Measurements from ENCODE around the gene CLEC16A.

CLEC16A gene

DNA sequence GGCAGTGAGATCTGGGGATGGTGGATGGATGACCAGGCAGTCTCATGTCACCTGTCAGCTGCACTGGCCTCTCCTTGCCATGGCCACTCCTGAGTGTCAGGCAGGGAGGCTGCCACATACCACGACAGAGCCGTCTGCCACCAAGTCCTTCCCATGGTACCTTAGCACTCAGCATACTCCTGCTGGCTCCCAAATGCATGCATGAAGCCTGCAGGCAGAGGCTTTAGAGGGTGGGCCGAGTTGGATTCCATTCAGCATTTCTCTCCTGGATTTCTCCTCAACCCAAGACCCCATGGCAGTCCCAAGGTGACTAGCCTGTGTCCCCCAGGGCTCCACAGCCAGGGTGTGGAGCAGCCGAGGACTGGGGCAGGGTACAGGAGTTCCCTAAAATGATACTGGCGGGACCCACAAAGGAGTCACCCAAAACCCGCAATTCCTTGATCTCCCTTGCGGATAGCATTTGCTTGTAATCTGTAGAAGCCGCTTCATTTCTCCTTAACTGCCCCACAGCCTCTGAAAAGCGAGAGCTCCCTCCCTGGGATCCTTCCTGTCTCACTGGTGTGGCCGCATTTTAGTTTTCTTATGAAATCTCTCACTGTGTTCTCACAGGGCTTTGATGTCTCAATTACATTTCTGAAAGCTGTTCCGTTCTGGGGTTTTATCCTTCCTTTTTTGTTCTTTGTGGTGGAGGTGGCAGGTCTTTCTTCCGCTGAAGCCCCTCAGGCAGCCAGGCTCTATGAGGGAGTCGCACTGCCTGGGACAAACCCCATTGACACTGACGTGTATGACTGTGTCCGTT, 170.2 kb downstream of the CLEC16A start:
- no peak for DNase-seq

DNA sequence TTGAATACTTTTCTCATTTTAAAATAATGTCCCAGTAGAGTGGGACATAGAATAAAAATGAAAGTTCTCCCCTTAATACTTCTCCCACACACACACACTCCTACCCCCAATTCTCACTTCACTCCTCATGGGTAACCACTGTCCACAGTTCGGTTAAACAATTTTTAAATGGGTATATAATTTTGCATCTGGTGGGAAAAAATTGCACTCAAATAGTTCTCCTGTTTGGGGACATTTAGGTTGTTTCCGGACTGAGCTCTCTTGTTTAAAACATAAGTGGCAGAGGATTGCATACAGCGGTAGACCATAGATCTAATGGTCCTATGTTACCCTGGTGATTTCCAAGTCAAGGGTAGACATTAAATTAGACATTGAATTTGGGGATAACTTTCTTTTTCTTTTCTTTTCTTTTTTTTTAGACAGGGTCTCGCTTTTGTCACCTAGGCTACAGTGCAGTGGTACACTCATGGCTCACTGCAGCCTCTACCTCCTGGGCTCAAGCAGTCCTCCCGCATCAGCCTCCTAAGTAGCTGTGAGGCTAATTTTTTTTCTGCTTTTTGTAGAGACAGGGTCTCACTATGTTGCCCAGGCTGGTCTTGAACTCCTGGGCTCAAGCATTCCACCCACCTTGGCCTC, 173.3 kb downstream of the CLEC16A start:
- no peak for DNase-seq

DNA sequence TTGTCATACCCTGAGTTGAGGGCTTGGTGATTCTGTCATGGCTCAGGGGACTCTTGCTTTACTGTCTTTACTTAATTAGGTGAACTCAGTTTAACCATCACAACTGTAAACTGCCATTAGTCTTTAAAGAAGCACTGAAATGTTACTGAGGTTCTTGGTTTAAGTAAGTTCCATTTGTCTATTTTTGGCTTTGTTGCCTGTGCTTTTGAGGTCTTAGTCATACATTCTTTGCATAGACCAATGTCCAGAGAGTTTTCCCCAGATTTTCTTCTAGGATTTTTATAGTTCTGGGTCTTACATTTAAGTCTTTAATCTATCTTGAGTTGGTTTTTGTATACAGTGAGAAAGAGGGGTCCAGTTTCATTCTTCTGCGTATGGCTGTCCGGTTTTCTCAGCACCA, 174.1 kb downstream of the CLEC16A start:
- no peak for DNase-seq

DNA sequence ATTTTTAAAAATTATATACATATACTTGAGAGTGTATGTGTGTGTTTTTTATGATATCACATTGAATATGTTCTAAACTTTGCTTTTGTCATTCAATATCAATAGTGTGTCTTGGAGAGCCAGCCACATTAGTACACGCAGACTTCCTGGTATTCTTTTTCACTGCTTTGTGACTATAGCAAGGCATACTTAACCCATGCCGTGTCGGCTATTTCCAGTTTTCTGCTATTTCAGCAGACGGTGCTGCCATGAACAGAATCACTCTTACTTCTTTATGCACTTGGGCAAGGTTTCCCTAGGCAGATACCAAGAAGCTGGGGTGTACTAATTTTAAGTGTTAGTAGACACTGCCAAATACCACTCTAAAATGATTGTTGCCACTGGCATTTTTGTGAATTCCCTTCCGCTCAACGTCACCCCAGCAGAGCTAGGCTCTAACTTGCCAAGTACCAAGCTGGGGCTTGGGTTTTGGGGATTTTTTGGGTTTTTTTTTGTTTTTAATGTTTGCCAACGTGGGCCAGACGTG, 176.8 kb downstream of the CLEC16A start:
- DNase-seq, result no peak

DNA sequence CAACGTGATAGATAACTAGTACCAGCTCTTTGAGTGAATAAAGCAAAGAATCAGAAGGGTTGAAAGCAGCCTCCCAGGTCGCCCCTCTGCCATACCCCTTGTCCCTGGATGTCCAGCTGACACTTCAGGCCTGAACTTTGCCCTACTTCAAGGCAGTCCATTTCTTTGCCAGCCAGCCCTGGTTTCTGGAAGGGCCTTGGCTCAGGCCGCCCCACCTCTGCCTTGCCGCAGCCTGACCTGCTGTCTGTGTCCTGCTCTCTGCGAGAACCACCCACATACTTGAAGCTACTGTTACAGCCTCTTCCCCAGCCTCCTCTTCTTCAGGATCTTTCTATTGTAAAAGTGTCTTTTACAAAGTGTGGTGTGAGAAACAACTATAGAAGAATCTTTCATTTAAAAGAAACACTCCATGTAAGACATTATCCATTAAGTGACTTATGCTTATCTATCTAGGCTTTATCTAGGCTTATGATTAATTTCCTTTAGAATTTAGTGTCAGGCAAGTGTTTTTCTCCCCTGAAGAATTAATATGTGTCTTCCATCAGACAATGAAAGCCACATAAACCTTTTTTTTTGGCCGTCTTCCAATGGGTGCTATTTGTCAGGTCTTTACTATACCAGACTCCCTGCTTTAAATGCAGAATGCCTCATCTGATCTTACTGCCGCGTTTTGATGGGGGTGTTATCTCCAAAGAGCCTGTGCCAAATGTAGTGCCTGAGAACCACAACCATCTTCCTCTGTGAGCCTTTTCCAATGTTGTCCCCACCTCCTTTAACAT, 177.7 kb downstream of the CLEC16A start:
- no peak for DNase-seq

DNA sequence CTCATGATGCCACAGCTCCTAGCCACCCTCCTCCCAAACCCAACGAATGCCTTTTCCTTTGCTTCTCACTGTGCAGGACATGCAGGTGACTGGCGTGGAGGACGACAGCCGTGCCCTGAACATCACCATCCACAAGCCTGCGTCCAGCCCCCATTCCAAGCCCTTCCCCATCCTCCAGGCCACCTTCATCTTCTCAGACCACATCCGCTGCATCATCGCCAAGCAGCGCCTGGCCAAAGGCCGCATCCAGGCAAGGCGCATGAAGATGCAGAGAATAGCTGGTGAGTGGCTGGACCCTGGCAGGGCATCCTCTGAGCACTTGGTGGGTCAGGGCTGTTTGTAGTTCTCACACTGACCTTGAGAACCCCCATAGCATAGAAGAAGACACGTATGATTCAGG, 179.3 kb downstream of the CLEC16A start:
- no peak for DNase-seq

DNA sequence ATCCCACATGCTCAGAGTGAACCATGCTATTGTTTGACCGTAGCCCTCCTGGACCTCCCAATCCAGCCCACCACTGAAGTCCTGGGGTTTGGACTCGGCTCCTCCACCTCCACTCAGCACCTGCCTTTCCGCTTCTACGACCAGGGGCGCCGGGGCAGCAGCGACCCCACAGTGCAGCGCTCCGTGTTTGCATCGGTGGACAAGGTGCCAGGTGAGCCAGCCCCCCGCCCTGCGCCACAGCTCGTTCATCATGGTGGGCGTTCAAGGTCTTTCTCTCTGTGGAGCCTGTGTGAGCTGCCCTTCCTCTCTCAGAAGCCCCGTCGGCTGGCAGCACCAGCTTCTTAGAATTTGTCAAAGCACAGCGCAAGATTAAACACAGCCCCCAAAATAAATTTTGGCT, 181.6 kb downstream of the CLEC16A start:
- DNase-seq, result no peak

DNA sequence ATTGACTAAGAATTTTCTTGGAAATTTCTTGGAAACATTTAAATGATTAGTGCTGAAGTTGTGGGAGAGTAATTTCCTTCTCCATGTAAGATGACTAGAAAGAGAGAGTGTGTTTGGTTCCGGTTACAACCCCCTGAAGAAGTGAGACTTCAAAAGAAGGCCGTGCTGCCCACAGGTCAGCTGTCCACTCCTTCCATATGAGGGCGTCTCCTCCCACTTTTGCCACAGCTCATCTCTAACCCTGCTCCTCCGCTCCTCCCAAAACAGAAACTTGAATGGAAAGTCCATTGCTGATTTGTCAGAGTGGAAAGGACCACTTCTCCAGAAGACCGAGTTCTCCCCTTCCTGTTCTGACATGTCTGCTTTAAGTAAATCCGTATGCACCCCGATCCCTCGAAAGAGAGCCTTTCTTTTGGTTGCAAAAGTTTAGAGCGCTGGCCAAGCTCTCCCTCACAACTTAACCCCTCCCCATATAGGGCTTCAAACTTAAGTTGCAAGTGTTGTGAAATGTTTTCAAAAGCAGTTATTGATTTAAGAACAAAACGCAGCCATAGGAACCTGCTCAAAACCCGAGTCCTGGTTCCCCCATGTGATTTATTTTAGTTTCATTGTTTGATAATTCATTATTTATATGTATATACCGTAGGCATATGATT, 182.2 kb downstream of the CLEC16A start:
- no peak for DNase-seq

DNA sequence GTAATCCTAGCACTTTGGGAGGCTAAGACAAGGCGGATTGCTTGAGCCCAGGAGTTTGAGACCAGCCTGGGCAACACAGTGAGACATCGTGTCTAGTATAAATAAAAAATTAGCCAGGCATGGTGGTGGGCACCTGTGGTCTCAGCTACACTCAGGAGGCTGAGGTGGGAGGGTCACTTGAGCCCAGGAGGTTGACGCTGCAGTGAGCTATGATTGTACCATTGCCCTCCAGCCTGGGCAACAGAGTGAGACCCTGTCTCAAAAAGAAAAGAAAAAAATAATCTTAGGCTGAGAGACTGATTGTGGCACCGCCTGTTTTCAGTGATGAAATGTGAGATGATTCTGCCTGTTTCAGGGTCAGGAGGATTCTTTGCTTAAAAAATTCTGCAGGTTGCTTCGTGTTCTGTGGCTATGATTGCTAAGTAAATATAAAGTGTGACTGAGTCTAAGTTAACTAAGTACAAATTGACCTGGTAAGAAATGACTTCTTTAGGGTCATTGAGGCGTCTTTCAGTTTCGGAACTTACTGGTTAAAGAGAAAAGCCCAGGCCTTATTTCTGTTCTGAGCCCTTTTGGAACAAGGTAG, 183.3 kb downstream of the CLEC16A start:
- DNase-seq, result no peak

DNA sequence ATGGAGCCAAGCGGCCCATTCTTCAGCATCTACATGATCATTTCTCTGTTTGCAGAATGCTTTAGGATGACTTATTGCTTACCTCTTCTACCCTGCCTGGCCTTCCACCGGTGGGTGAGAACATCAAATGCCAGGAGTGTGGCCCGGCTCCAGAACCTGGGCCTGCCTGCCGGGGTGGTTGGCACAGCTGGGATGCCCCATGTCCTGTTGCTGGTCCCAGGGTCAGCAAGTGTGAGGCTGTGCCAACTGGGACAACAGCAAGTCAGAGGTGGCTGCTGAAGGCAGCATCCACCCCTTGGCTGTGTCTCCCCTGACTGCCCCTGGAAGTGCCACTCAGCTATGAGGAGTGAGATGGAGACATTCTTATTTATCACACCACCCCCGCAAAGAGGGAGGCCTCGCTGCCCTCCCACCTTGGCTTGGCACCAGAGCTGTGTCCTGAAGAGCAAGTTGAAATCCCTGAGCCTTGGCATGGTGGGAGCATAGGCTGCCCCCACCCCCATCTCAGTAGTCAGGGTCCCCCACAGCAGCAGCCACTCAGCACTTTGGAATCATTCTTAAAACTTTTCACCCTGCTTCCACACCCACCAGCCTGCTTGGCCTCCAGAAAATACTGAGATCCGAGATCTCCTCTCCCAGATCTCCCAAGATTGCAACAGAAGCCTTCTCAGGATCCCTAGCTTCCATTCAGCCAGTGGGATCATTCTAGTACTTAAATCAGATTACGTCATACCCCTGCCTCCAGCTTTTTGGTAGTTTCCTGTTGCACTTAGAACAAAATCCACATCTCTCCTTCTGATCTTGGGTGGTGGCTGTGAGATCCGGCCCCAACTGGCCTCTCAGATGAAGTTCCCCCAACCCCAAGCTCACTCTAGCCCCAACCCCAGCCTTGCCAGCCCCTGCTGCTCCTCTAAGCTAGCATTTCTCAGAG, 184.1 kb downstream of the CLEC16A start:
- DNase-seq, result peak in 2 of 51 donors; percentile 9 to 11

DNA sequence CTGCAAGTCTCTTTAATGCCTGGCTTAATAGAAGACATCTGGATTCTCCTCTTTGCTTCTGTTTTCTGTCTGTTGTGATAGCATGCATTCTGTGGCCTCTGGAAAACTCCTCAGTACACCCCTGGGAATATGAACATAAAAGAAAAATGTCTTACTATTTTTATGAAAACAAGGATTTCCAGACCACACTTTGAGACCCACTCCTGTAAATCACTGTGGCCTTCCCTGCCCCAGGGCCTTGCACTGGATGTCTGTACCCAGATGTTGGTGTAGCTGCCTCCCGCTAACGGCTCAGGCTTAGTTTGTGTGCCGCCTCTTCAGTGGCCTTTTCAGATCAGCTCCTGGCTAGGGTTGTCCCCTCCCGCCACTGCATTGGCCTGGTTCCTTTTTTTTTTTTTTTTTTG, 185.0 kb downstream of the CLEC16A start:
- DNase-seq, result no peak

DNA sequence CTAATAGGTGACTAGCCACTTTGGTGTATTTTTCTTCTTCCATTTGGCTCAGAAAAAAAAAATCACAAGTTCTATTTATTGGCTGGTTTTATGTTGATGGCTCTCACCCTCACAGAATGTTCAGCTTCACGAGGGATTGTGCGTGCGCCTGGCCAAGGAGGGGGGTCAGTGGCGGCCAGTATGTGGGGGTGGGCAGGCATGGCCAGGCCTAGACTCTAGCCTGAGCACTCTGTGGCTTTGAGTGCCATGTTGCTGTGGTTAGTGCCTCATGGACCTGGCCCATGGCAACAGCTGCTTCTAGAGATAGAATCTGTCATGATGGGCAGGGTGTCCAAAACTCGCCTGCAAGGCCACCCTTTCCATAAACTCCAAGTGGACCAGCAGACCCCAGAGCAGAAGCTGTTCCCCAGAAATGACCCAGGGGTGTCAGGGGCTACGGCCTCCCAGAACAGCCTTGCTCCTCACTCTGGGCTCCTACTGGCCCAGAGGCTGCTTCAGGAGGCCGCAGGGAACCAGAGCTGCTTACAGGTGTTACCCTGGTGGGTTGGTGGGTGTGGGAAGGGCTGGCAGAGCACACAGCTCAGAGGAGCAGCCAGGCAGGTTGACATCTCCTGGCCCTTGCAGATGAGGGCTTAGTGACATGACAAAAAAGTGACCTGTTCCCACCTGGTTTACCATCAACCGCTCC, 186.8 kb downstream of the CLEC16A start:
- no peak for DNase-seq

DNA sequence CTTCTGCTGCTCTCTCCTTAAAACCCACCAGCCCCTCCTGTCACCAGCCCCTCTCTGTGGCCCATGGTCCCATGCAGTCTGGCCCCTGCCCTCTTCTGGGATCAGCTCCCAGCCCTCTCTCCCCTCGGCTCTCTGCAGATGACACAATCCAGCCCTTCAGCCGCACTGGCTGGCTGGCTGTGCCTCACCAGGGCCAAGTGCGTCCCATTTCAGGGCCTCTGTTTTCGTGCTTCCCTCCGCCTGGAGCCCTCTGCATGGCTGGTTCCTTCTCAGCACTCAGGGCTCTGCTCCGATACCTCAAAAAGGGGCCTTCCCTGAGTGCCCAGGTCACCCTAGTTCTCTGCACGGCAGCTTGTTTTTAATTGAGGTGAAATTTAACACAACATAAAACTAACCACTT, 187.3 kb downstream of the CLEC16A start:
- DNase-seq, result peak in 19 of 51 donors; percentile 7 to 52 (median 24)

DNA sequence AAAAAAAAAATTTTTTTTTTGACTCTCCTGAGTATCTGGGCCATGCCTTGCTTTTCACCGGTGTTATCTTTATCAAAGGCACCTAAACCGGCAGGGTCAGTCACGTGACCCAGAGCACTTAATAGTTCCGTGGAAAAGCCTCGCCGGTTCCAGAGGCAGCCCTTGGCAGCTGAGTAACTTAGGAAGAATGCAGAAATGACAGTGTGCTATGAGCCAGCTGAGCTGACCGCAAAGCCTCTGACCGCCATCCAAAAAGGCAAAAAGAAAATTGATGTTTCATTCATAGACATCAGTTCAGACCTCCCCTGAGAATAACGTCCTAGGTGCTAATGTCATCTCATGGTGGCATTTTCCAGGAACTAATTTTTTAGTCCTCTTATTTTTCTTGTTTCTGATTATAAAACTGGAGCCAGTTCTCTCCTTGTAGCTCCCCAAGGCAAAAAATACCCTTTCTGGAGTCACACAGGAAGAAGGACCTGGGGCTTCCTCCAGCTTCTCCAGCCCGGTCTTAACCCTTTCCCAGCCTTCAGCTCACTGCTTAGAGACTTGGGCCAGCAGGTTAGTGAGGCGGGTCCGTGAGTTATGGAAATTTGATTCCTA, 189.1 kb downstream of the CLEC16A start:
- peak in 20 of 51 donors; percentile 6 to 55 (median 18) for DNase-seq

DNA sequence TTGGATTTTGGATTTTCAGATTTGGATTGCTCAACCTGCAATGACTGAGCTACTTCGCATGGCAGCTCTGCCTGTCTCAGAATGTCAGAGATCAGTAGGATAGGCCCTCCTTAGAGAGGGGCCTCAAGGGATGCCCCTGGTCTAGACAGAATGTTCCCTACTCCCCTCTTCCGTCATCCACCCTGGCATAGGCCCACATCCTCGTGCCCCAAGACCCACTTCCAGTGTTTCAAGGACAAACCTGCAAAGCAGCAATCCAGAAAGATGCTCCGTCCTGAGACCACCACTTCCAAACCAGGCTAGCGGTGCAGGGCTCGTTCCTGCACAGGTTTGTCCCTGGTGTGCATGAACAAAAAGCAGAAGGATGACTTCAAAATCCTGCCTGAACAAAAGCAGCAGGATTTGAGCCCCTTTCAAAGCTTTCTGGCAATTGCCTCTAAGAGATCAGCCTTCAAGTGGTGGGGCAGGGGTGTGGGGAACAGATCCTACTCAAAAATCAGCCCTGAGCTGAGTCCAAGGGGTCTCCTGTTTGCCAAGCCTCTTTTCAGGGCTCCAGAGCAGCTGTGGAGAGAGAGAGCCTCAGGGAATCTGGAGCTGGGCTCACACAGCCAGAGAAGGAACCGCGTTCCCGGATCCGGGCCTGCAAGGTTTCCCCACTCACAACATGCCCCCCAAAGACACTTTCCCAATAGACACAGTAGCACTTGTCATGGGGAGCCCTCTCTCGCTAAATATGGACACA, 190.5 kb downstream of the CLEC16A start:
- DNase-seq, result peak in 5 of 51 donors; percentile 6 to 19 (median 15)

DNA sequence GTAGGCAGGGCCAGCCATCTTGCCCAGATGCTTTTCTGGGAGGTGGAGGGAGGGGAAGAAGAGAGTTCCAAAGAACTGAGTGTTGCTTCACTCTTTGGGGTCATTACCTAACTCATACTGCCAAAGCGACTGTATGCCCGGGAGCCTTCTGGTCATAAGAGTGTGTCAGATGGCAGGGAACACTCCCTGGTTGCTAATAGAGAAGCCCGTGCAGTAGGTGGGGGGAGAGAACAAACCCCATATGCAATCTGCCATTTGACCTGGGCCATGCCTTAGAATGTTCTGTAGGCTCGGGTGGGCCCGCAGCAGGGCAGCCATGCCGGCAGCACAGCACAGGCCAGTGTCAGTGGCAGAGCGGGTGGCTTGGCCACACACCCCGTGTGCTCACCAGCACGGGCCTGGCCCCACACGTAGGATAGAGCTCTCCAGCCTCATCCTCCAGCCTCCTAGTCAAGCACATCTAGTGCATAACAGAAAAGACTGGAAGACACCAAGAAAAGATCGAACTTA, 191.2 kb downstream of the CLEC16A start:
- peak in 2 of 51 donors; percentile 17 to 37 for DNase-seq

DNA sequence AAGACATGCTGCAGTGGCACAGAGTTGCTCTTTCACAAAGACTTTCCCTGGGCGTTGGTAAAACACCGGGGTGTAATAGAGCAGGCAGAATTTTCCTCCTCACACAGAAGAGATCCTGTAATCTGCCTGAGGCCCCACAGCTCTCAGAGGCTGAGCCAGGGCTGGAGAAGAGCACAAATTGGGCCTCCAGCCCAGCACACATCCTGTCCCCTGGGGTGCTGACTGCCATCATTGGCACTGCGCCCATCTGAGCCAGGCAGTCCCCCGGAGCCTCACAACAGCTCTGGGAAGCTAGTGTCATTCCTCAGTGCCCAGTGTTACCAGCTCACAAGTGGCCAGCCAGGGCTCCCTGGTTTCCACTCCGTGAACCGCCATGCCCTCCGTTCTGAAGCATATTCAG, 192.2 kb downstream of the CLEC16A start:
- DNase-seq, result peak in 3 of 51 donors; percentile 2 to 21 (median 12)

Data from hypothalamus (tissue), 51 donors.